Small intestine (tissue), 7 donors: ENCODE measurements around the gene VEPH1. TPM values are rescaled to one million over a fixed set of nuclear protein-coding genes. Genes with fewer than 3 reads are reported as not detected.

ENCODE experiments used
- DNase-seq, 2 donors: peaks; one replicate each; pipeline versions ENCODE4 v3.0.0 to v3.0.0-alpha.2; 2013
- FAIRE-seq: peaks from 2 replicates; lab custom pipeline; 2012; peaks lifted over from hg19 to GRCh38; lab: Jason Lieb, UNC
- H3K27ac ChIP-seq, 3 donors: one replicate each; pipeline ENCODE4 v1.5.1; 2013; ENCODE audit warnings: low read length in 2 of 3, mild to moderate bottlenecking in 2 of 3, control low read depth in 1 of 3, inconsistent platforms in 1 of 3, low read depth in 1 of 3, moderate library complexity in 1 of 3
- H3K27me3 ChIP-seq, 3 donors: one replicate each; pipeline ENCODE4 v1.6.1; 2013; ENCODE audit warnings: low read length in 3 of 3, inconsistent platforms in 1 of 3; ENCODE audit not compliant: control insufficient read depth in 3 of 3, insufficient read depth in 3 of 3
- H3K36me3 ChIP-seq, 3 donors: one replicate each; pipeline ENCODE4 v1.6.1; 2013; ENCODE audit warnings: low read length in 3 of 3, inconsistent platforms in 1 of 3, low read depth in 1 of 3, mild to moderate bottlenecking in 1 of 3, moderate library complexity in 1 of 3; ENCODE audit not compliant: control insufficient read depth in 3 of 3, insufficient read depth in 2 of 3
- H3K4me1 ChIP-seq, 3 donors: one replicate each; pipeline ENCODE4 v1.6.1; 2013; ENCODE audit warnings: low read length in 2 of 3, inconsistent platforms in 1 of 3, low read depth in 1 of 3, mild to moderate bottlenecking in 1 of 3, moderate library complexity in 1 of 3; ENCODE audit not compliant: control insufficient read depth in 3 of 3, insufficient read depth in 2 of 3
- H3K4me3 ChIP-seq, 3 donors: one replicate each; pipeline ENCODE4 v1.5.1; 2013; ENCODE audit warnings: low read length in 3 of 3, control low read depth in 1 of 3, inconsistent platforms in 1 of 3, low read depth in 1 of 3, mild to moderate bottlenecking in 1 of 3, moderate library complexity in 1 of 3
- H3K9me3 ChIP-seq, 2 donors: one replicate each; pipeline ENCODE4 v1.6.1; 2013; ENCODE audit warnings: low read depth in 1 of 2, low read length in 1 of 2; ENCODE audit not compliant: control insufficient read depth in 2 of 2, insufficient read depth in 1 of 2
- WGBS, 3 donors: extraction: QIAGEN DNeasy Blood & Tissue Kit; methylation state at CpG; one replicate each; pipeline ENCODE4 v1.1.7; 2013; 5-methylcytosine and 5-hydroxymethylcytosine counted together
- polyA plus RNA-seq, 4 donors: library from polyadenylated mRNA; stranded (reverse) in 3 of 4; unstranded in 1 of 4; fragments of 200-250 nt in 3 of 4; fragments of 120-200 nt in 1 of 4; gene quantifications; one replicate each; pipeline versions ENCODE4 v1.2.1 to v1.2.3, GENCODE V29; 2013
- donor health status: healthy with polysubstance abuse.
- donor health status: control.
- donor health status: control.
- donor health status: Bipolar disorder and iron deficiency.
- donor health status: healthy.

Gene VEPH1
- polyA plus RNA-seq, 4 donors = 0.04 to 0.18 TPM; not detected in 2

- no peaks in the 10 kb centered on the region for H3K4me1 ChIP-seq
- H3K36me3 ChIP-seq = no peaks in the 10 kb centered on the region
- H3K27me3 ChIP-seq = no peaks in the 10 kb centered on the region
- 78 to 88% (median 80%) methylated on average over 9 of the region's 9 CpGs for WGBS, 3 donors
- no peaks in the 10 kb centered on the region for H3K9me3 ChIP-seq
- no peak overlapping the region for H3K27ac ChIP-seq
- no peak for FAIRE-seq
- H3K4me3 ChIP-seq = no peak overlapping the region
- no peak for DNase-seq
Observed at GRCh38 chr3:157390713-157391515, 112.3 kb downstream of the VEPH1 start.

- Histone ChIP-seq H3K9me3 (no peaks in the 10 kb centered on the region), H3K27me3 (no peaks in the 10 kb centered on the region), H3K36me3 (no peaks in the 10 kb centered on the region), H3K4me3 (no peak overlapping the region), H3K4me1 (no peaks in the 10 kb centered on the region), H3K27ac (no peak overlapping the region)
- DNase-seq (no peak), FAIRE-seq (no peak)
Observed at GRCh38 chr3:157388976-157389375, 114.2 kb downstream of the VEPH1 start.

GRCh38 chr3:157387708-157388435 is 115.3 kb downstream of the VEPH1 start:
- Histone ChIP-seq H3K36me3 (no peaks in the 10 kb centered on the region), H3K9me3 (no peaks in the 10 kb centered on the region), H3K27me3 (no peaks in the 10 kb centered on the region), H3K27ac (no peak overlapping the region), H3K4me1 (no peaks in the 10 kb centered on the region), H3K4me3 (no peak overlapping the region)
- WGBS, 3 donors = 29 to 76% (median 60%) methylated on average over 3 of the region's 3 CpGs
- DNase-seq = no peak
- FAIRE-seq = no peak

GRCh38 chr3:157384491-157384890 is 118.7 kb downstream of the VEPH1 start:
- Histone ChIP-seq H3K9me3 (no peaks in the 10 kb centered on the region), H3K36me3 (no peaks in the 10 kb centered on the region), H3K27me3 (no peaks in the 10 kb centered on the region), H3K4me3 (no peak overlapping the region), H3K4me1 (no peaks in the 10 kb centered on the region), H3K27ac (no peak overlapping the region)
- FAIRE-seq (no peak), DNase-seq (no peak)
- WGBS, 3 donors = 77 to 84% (median 80%) methylated on average over 3 of the region's 3 CpGs

- Histone ChIP-seq H3K36me3 (no peaks in the 10 kb centered on the region), H3K27me3 (no peaks in the 10 kb centered on the region), H3K4me3 (no peak overlapping the region), H3K27ac (no peak overlapping the region), H3K4me1 (no peaks in the 10 kb centered on the region), H3K9me3 (no peaks in the 10 kb centered on the region)
- WGBS, 3 donors = 59 to 63% (median 61%) methylated on average over 2 of the region's 2 CpGs
- FAIRE-seq (no peak), DNase-seq (no peak)
Observed at GRCh38 chr3:157384031-157384430, 119.2 kb downstream of the VEPH1 start.

- WGBS, 3 donors = 82 to 86% (median 84%) methylated on average over 4 of the region's 4 CpGs
- H3K4me3 ChIP-seq = no peak overlapping the region
- H3K9me3 ChIP-seq = no peaks in the 10 kb centered on the region
- H3K27ac ChIP-seq = no peak overlapping the region
- H3K36me3 ChIP-seq = no peaks in the 10 kb centered on the region
- no peaks in the 10 kb centered on the region for H3K27me3 ChIP-seq
- DNase-seq = no peak
- FAIRE-seq = no peak
- H3K4me1 ChIP-seq = no peaks in the 10 kb centered on the region
Observed at GRCh38 chr3:157381606-157382005, 121.6 kb downstream of the VEPH1 start.

GRCh38 chr3:157379525-157380140 is 123.6 kb downstream of the VEPH1 start:
- no peaks in the 10 kb centered on the region for H3K36me3 ChIP-seq
- WGBS, 3 donors = 45 to 80% (median 46%) methylated on average over 1 of the region's 1 CpG
- H3K4me3 ChIP-seq = no peak overlapping the region
- H3K27me3 ChIP-seq = no peaks in the 10 kb centered on the region
- H3K27ac ChIP-seq = no peak overlapping the region
- DNase-seq (no peak), FAIRE-seq (no peak)
- H3K4me1 ChIP-seq = no peaks in the 10 kb centered on the region
- no peaks in the 10 kb centered on the region for H3K9me3 ChIP-seq

GRCh38 chr3:157376603-157377300 is 126.5 kb downstream of the VEPH1 start:
- no peak overlapping the region for H3K4me3 ChIP-seq
- 59 to 65% (median 65%) methylated on average over 5 of the region's 5 CpGs for WGBS, 3 donors
- no peaks in the 10 kb centered on the region for H3K36me3 ChIP-seq
- no peaks in the 10 kb centered on the region for H3K9me3 ChIP-seq
- FAIRE-seq (no peak), DNase-seq (no peak)
- no peak overlapping the region for H3K27ac ChIP-seq
- H3K27me3 ChIP-seq = no peaks in the 10 kb centered on the region
- no peaks in the 10 kb centered on the region for H3K4me1 ChIP-seq
